ENCODE results near the gene NKX2-2.

- TF ChIP-seq POLR2A (IDR thresholded peaks at IDR 0.05) = no peak
- TF ChIP-seq CTCF (IDR thresholded peaks at IDR 0.05) = no peak
These were observed 15.2 kb downstream of the NKX2-2 start for GRCh38 chr20:21498635-21499034.
